H9 (cell line): Measurements from ENCODE around the gene GAS2L2. TPM values are rescaled to one million over a fixed set of nuclear protein-coding genes. Genes with fewer than 3 reads are reported as not detected.

Experiments used
- DNase-seq: peaks from one replicate; pipeline ENCODE4 v3.0.0-alpha.2; 2017
- H2AFZ ChIP-seq: one replicate; pipeline ENCODE4 v1.6.1; 2013; ENCODE audit warnings: mild to moderate bottlenecking, low read length, control low read depth, moderate library complexity
- H2AK5ac ChIP-seq: 2 replicates; pipeline ENCODE4 v1.6.1; 2013; ENCODE audit warnings: low read length, control low read depth, mixed read lengths; ENCODE audit not compliant: insufficient read length
- H2BK120ac ChIP-seq: one replicate; pipeline ENCODE4 v1.6.1; 2013; ENCODE audit warnings: low read depth, mild to moderate bottlenecking, low read length, control low read depth, inconsistent platforms; ENCODE audit not compliant: poor library complexity, severe bottlenecking
- H2BK12ac ChIP-seq: 2 replicates; pipeline ENCODE4 v1.6.1; 2013; ENCODE audit warnings: low read length, control low read depth, mixed read lengths, low read depth; ENCODE audit not compliant: insufficient read length
- H2BK15ac ChIP-seq: 2 replicates; pipeline ENCODE4 v1.6.1; 2013; ENCODE audit warnings: low read depth, low read length, control low read depth
- H2BK20ac ChIP-seq: one replicate; pipeline ENCODE4 v1.6.1; 2013; ENCODE audit warnings: low read depth, mild to moderate bottlenecking, low read length, control low read depth, inconsistent platforms; ENCODE audit not compliant: poor library complexity, severe bottlenecking
- H2BK5ac ChIP-seq: 2 replicates; pipeline ENCODE4 v1.6.1; 2013; ENCODE audit warnings: low read length, control low read depth, mixed read lengths; ENCODE audit not compliant: insufficient read length
- H3K14ac ChIP-seq: 2 replicates; pipeline ENCODE4 v1.6.1; 2013; ENCODE audit warnings: low read length, control low read depth; ENCODE audit not compliant: insufficient read depth
- H3K18ac ChIP-seq: 2 replicates; pipeline ENCODE4 v1.6.1; 2013; ENCODE audit warnings: low read depth, mild to moderate bottlenecking, mixed read lengths, low read length, control low read depth; ENCODE audit not compliant: insufficient read length
- H3K23ac ChIP-seq: 2 replicates; pipeline ENCODE4 v1.6.1; 2013; ENCODE audit warnings: low read length, control low read depth, mixed read lengths, low read depth; ENCODE audit not compliant: insufficient read length
- H3K23me2 ChIP-seq: 2 replicates; pipeline ENCODE4 v1.6.1; 2013; ENCODE audit warnings: low read depth, mild to moderate bottlenecking, mixed read lengths, low read length, control low read depth; ENCODE audit not compliant: insufficient read length, poor library complexity, severe bottlenecking
- H3K27ac ChIP-seq: 2 replicates; pipeline ENCODE4 v1.5.1; 2013; ENCODE audit warnings: low read length, control low read depth, mixed read lengths, low read depth; ENCODE audit not compliant: insufficient read length
- H3K27me3 ChIP-seq: 2 replicates; pipeline ENCODE4 v1.6.1; 2013; ENCODE audit warnings: low read length, control low read depth, inconsistent platforms; ENCODE audit not compliant: insufficient read depth
- H3K4ac ChIP-seq: 2 replicates; pipeline ENCODE4 v1.6.1; 2013; ENCODE audit warnings: low read depth, mild to moderate bottlenecking, control low read depth, inconsistent platforms, low read length, moderate library complexity
- H3K4me1 ChIP-seq: 2 replicates; pipeline ENCODE4 v1.6.1; 2013; ENCODE audit warnings: low read length, control low read depth, inconsistent platforms; ENCODE audit not compliant: insufficient read depth
- H3K4me2 ChIP-seq: 2 replicates; pipeline ENCODE4 v1.6.1; 2013; ENCODE audit warnings: low read length, control low read depth, mixed read lengths; ENCODE audit not compliant: insufficient read length, insufficient read depth
- H3K56ac ChIP-seq: 2 replicates; pipeline ENCODE4 v1.6.1; 2013; ENCODE audit warnings: low read depth, mild to moderate bottlenecking, mixed read lengths, low read length, control low read depth; ENCODE audit not compliant: insufficient read length
- H3K79me1 ChIP-seq: 2 replicates; pipeline ENCODE4 v1.6.1; 2013; ENCODE audit warnings: low read depth, mild to moderate bottlenecking, moderate library complexity, low read length, control low read depth, inconsistent platforms; ENCODE audit not compliant: insufficient read depth, poor library complexity, severe bottlenecking
- H3K79me2 ChIP-seq: 2 replicates; pipeline ENCODE4 v1.6.1; 2013; ENCODE audit warnings: low read length, control low read depth, inconsistent platforms; ENCODE audit not compliant: insufficient read depth
- H3K9ac ChIP-seq: 2 replicates; pipeline ENCODE4 v1.6.1; 2013; ENCODE audit warnings: low read length, control low read depth, mixed read lengths; ENCODE audit not compliant: insufficient read length; ENCODE audit errors: extremely low read depth
- H3K9me3 ChIP-seq: one replicate; pipeline ENCODE4 v1.6.1; 2013; ENCODE audit warnings: low read depth, low read length, inconsistent platforms; ENCODE audit not compliant: control insufficient read depth
- H3T11ph ChIP-seq: one replicate; pipeline ENCODE4 v1.6.1; 2013; ENCODE audit warnings: mild to moderate bottlenecking, low read length, control low read depth, inconsistent platforms
- H4K20me1 ChIP-seq: one replicate; pipeline ENCODE4 v1.6.1; 2013; ENCODE audit not compliant: control insufficient read depth, insufficient read length, insufficient read depth
- H4K5ac ChIP-seq: 2 replicates; pipeline ENCODE4 v1.6.1; 2013; ENCODE audit warnings: low read depth, mild to moderate bottlenecking, mixed read lengths, low read length, control low read depth; ENCODE audit not compliant: insufficient read length
- H4K8ac ChIP-seq: replicated peaks from 2 replicates; pipeline ENCODE4 v1.6.1; 2013; ENCODE audit warnings: low read length, control low read depth, mixed read lengths, low read depth; ENCODE audit not compliant: insufficient read length
- H4K91ac ChIP-seq: 2 replicates; pipeline ENCODE4 v1.6.1; 2013; ENCODE audit warnings: low read depth, mild to moderate bottlenecking, moderate library complexity, mixed read lengths, low read length, control low read depth; ENCODE audit not compliant: insufficient read length
- H3K27ac Mint-ChIP-seq, 3 experiments: 2 replicates in 2 of 3; 3 replicates in 1 of 3; pipeline ENCODE4 v1.8.0; 2020 to 2021; ENCODE audit warnings: mixed read lengths in 3 of 3, mild to moderate bottlenecking in 1 of 3, moderate library complexity in 1 of 3
- H3K27me3 Mint-ChIP-seq: 2 replicates; pipeline ENCODE4 v1.8.0; 2021; ENCODE audit warnings: low read depth, mild to moderate bottlenecking, moderate library complexity, mixed read lengths
- H3K36me3 Mint-ChIP-seq, 3 experiments: 2 replicates in 2 of 3; 3 replicates in 1 of 3; pipeline ENCODE4 v1.8.0; 2020 to 2021; ENCODE audit warnings: low read depth in 3 of 3, mixed read lengths in 3 of 3; ENCODE audit not compliant: insufficient read depth in 1 of 3
- H3K4me1 Mint-ChIP-seq, 2 experiments: 2 replicates each; pipeline ENCODE4 v1.8.0; 2020; ENCODE audit warnings: mixed read lengths in 2 of 2
- H3K4me3 Mint-ChIP-seq, 2 experiments: 2 replicates in 1 of 2; 3 replicates in 1 of 2; pipeline ENCODE4 v1.8.0; 2020 to 2021; ENCODE audit warnings: mild to moderate bottlenecking in 2 of 2, mixed read lengths in 2 of 2, moderate library complexity in 1 of 2
- H3K9me3 Mint-ChIP-seq, 2 experiments: 2 replicates in 1 of 2; 3 replicates in 1 of 2; pipeline ENCODE4 v1.8.0; 2020; ENCODE audit warnings: mild to moderate bottlenecking in 2 of 2, mixed read lengths in 2 of 2, moderate library complexity in 1 of 2
- CTCF ChIP-seq: fragments of 200-600 bp; sonication (generic); conservative IDR thresholded peaks from 3 replicates; pipeline ENCODE4 v1.8.0; 2021; ENCODE audit warnings: antibody characterized with exemption, mild to moderate bottlenecking
- WGBS: extraction: QIAGEN DNeasy Blood & Tissue Kit; methylation state at CpG from one replicate; pipeline ENCODE4 v1.1.7; 2013; ENCODE audit warnings: missing lambda C conversion rate, low lambda C conversion rate, mixed read lengths; ENCODE audit not compliant: insufficient read length; ENCODE audit errors: extremely low coverage; 5-methylcytosine and 5-hydroxymethylcytosine counted together
- total RNA-seq: library from RNA; stranded (reverse); gene quantifications from 2 replicates; pipeline ENCODE4 v1.2.1, GENCODE V29; 2021

Gene GAS2L2
- total RNA-seq, 1 experiment from 2014 or later, result not detected

- no peak overlapping the region for H4K8ac ChIP-seq
- H2BK120ac ChIP-seq, result no peak overlapping the region
- no peak overlapping the region for H3K27ac ChIP-seq
- no peak overlapping the region for H3K56ac ChIP-seq
- H3K27me3 ChIP-seq, result no peaks in the 10 kb centered on the region
- H4K5ac ChIP-seq, result no peak overlapping the region
- no peak overlapping the region for H4K91ac ChIP-seq
- no peaks in the 10 kb centered on the region for H3K79me1 ChIP-seq
- no peaks in the 10 kb centered on the region for H3K9me3 Mint-ChIP-seq
- H2BK15ac ChIP-seq, result no peak overlapping the region
- no peak overlapping the region for H3K4ac ChIP-seq
- H3K4me2 ChIP-seq, result no peak overlapping the region
- WGBS, result no CpG with 5 or more reads among the region's 3 CpGs
- H3K14ac ChIP-seq, result no peak overlapping the region
- peaks cover 3% of the 10 kb centered on the region; the same call in 1 of the 2 replicates for H3K4me1 ChIP-seq
- no peaks in the 10 kb centered on the region for H3K79me2 ChIP-seq
- H2AK5ac ChIP-seq, result no peak overlapping the region
- no peak overlapping the region for H3T11ph ChIP-seq
- H3K27ac Mint-ChIP-seq, result no peak overlapping the region; a peak in 1 of 7 replicates
- no peak overlapping the region for H2BK5ac ChIP-seq
- no peak overlapping the region for H3K9ac ChIP-seq
- no peak overlapping the region for H3K4me3 Mint-ChIP-seq
- H3K27me3 Mint-ChIP-seq, result peaks cover 20% of the 10 kb centered on the region
- peaks cover 6% of the 10 kb centered on the region for H3K23me2 ChIP-seq
- H2BK12ac ChIP-seq, result no peak overlapping the region
- H4K20me1 ChIP-seq, result no peaks in the 10 kb centered on the region
- H2BK20ac ChIP-seq, result no peak overlapping the region
- no peak for DNase-seq
- TF ChIP-seq CTCF, result no peak
- H3K4me1 Mint-ChIP-seq, result peaks cover 40 to 52% of the 10 kb centered on the region in 2 experiments
- H3K36me3 Mint-ChIP-seq, result peaks cover 7 to 25% (median 24%) of the 10 kb centered on the region in 3 experiments; a peak in 6 of 7 replicates
- no peaks in the 10 kb centered on the region for H3K9me3 ChIP-seq
- H3K23ac ChIP-seq, result no peak overlapping the region
- no peak overlapping the region for H3K18ac ChIP-seq
- no peak overlapping the region for H2AFZ ChIP-seq
These were observed 24.5 kb downstream of the GAS2L2 start for GRCh38 chr17:35728551-35728950.
